ENCODE data around the gene CREB5. TPM values are rescaled to one million over a fixed set of nuclear protein-coding genes. Genes with fewer than 3 reads are reported as not detected.
"Not testable (repeated sequence)": the region's sequence is repeated elsewhere in the genome, so short reads cannot be mapped to it uniquely, and the experiment has no call there.

Gene CREB5
- total RNA-seq, 1 donor from 2014 or later, result 52.2 TPM

DNA sequence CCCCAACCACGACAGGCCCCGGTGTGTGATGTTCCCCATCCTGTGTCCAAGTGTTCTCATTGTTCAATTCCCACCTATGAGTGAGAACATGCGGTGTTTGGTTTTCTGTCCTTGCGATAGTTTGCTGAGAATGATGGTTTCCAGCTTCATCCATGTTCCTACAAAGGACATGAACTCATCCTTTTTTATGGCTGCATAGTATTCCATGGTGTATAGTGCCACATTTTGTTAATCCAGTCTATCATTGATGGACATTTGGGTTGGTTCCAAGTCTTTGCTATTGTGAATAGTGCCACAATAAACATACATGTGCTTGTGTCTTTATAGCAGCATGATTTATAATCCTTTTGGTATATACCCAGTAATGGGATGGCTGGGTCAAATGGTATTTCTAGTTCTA, 10.8 kb upstream of the CREB5 start:
- H3K9me3 ChIP-seq (ENCODE audit: control insufficient read depth in 3 of 3, low read length in 3 of 3); H3K27me3 ChIP-seq (ENCODE audit: control insufficient read depth in 3 of 3, insufficient read depth in 3 of 3, low read length in 3 of 3); H3K4me1 ChIP-seq (ENCODE audit: control insufficient read depth in 3 of 3, insufficient read depth in 3 of 3, low read length in 3 of 3); H3K27ac ChIP-seq (ENCODE audit: low read depth, low read length); H3K4me3 ChIP-seq (ENCODE audit: low read length in 3 of 3); H3K9ac ChIP-seq (ENCODE audit: low read depth in 1 of 3, low read length in 3 of 3); H3K36me3 ChIP-seq (ENCODE audit: control insufficient read depth in 3 of 3, insufficient read depth in 3 of 3, low read length in 3 of 3): not testable (repeated sequence)

- no peaks in the 10 kb centered on the region for H3K27me3 ChIP-seq (ENCODE audit: control insufficient read depth in 3 of 3, insufficient read depth in 3 of 3, low read length in 3 of 3)
- H3K4me1 ChIP-seq (ENCODE audit: control insufficient read depth in 3 of 3, insufficient read depth in 3 of 3, low read length in 3 of 3), result peaks cover 10 to 19% (median 13%) of the 10 kb centered on the region in 3 donors
- no peak overlapping the region for H3K27ac ChIP-seq (ENCODE audit: low read depth, low read length)
- H3K9me3 ChIP-seq (ENCODE audit: control insufficient read depth in 3 of 3, low read length in 3 of 3), result no peaks in the 10 kb centered on the region
- peaks cover 0 to 2% (median 0%) of the 10 kb centered on the region in 3 donors for H3K36me3 ChIP-seq (ENCODE audit: control insufficient read depth in 3 of 3, insufficient read depth in 3 of 3, low read length in 3 of 3)
- no peak overlapping the region for H3K4me3 ChIP-seq (ENCODE audit: low read length in 3 of 3)
- no peak overlapping the region for H3K9ac ChIP-seq (ENCODE audit: low read depth in 1 of 3, low read length in 3 of 3)
Observed at GRCh38 chr7:28405662-28406061, 6.7 kb upstream of the CREB5 start.

DNA sequence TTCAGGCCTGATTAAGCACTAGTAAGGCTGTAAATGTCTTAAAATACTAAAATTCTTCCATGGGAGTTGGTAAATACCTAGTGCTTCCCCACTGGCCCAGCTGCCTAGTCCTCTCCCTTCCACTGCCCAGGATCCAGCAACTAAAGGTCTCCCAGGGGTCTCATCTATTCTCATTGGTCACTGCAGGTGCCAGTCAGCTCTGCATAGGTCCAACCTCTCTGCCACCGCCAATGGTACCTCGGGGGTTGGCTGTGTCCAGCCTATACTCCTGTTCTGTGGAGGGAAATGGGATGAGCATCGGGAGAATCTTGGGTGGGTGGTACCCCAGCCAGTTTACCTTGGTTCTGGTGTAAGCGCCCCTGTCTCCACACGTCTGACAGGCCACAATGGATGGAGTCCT, 6.1 kb upstream of the CREB5 start:
- Histone ChIP-seq H3K9ac (ENCODE audit: low read depth in 1 of 3, low read length in 3 of 3) (no peak overlapping the region), H3K9me3 (ENCODE audit: control insufficient read depth in 3 of 3, low read length in 3 of 3) (no peaks in the 10 kb centered on the region), H3K36me3 (ENCODE audit: control insufficient read depth in 3 of 3, insufficient read depth in 3 of 3, low read length in 3 of 3) (peaks cover 0 to 2% (median 0%) of the 10 kb centered on the region in 3 donors), H3K4me3 (ENCODE audit: low read length in 3 of 3) (no peak overlapping the region), H3K27me3 (ENCODE audit: control insufficient read depth in 3 of 3, insufficient read depth in 3 of 3, low read length in 3 of 3) (no peaks in the 10 kb centered on the region), H3K27ac (ENCODE audit: low read depth, low read length) (no peak overlapping the region), H3K4me1 (ENCODE audit: control insufficient read depth in 3 of 3, insufficient read depth in 3 of 3, low read length in 3 of 3) (peaks cover 11 to 25% (median 15%) of the 10 kb centered on the region in 3 donors)

DNA sequence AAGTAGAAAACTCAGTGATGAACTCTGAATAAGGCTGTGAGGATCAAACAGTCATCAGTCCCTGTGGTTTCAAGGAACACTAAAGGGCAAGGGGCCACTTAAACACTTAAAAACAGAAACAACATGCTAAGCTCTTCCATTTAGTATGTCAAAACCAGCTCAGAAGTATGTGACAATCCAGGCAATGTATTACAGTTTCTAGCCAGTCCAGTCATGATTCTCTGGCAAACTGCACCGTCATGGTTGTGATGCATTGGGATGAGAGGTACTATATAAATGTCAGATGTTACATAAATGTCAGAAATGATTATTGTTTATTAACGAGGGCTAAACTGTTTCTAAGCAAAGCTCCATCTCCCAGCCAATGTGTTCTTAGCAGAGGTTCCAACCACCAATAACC, 4.7 kb upstream of the CREB5 start:
- peak overlapping the region; percentile 92 for H3K27ac ChIP-seq (ENCODE audit: low read depth, low read length)
- H3K4me3 ChIP-seq (ENCODE audit: low read length in 3 of 3), result peak overlapping the region in 1 of 3 donors; percentile 81

GRCh38 chr7:28408105-28408959, 4.0 kb upstream of the CREB5 start:
- H3K9me3 ChIP-seq (ENCODE audit: control insufficient read depth in 3 of 3, low read length in 3 of 3), result no peaks in the 10 kb centered on the region
- no peaks in the 10 kb centered on the region for H3K27me3 ChIP-seq (ENCODE audit: control insufficient read depth in 3 of 3, insufficient read depth in 3 of 3, low read length in 3 of 3)
- H3K4me1 ChIP-seq (ENCODE audit: control insufficient read depth in 3 of 3, insufficient read depth in 3 of 3, low read length in 3 of 3), result peaks cover 15 to 29% (median 16%) of the 10 kb centered on the region in 3 donors
- H3K27ac ChIP-seq (ENCODE audit: low read depth, low read length), result peak overlapping the region; percentile 92
- H3K4me3 ChIP-seq (ENCODE audit: low read length in 3 of 3), result peak overlapping the region; percentile 74 to 81 (median 80)
- H3K9ac ChIP-seq (ENCODE audit: low read depth in 1 of 3, low read length in 3 of 3), result peak overlapping the region; percentile 86 to 92 (median 88)
- peaks cover 0 to 2% (median 0%) of the 10 kb centered on the region in 3 donors for H3K36me3 ChIP-seq (ENCODE audit: control insufficient read depth in 3 of 3, insufficient read depth in 3 of 3, low read length in 3 of 3)

More for the DNA sequence above, 4.7 kb upstream of the CREB5 start:
- Histone ChIP-seq H3K9ac (ENCODE audit: low read depth in 1 of 3, low read length in 3 of 3) (peak overlapping the region in 2 of 3 donors; percentile 88 to 92), H3K4me1 (ENCODE audit: control insufficient read depth in 3 of 3, insufficient read depth in 3 of 3, low read length in 3 of 3) (peaks cover 15 to 29% (median 16%) of the 10 kb centered on the region in 3 donors), H3K36me3 (ENCODE audit: control insufficient read depth in 3 of 3, insufficient read depth in 3 of 3, low read length in 3 of 3) (peaks cover 0 to 2% (median 0%) of the 10 kb centered on the region in 3 donors), H3K9me3 (ENCODE audit: control insufficient read depth in 3 of 3, low read length in 3 of 3) (no peaks in the 10 kb centered on the region), H3K27me3 (ENCODE audit: control insufficient read depth in 3 of 3, insufficient read depth in 3 of 3, low read length in 3 of 3) (no peaks in the 10 kb centered on the region)

GRCh38 chr7:28408960-28409715, 3.2 kb upstream of the CREB5 start:
- Histone ChIP-seq H3K4me1 (ENCODE audit: control insufficient read depth in 3 of 3, insufficient read depth in 3 of 3, low read length in 3 of 3) (peaks cover 15 to 29% (median 16%) of the 10 kb centered on the region in 3 donors), H3K4me3 (ENCODE audit: low read length in 3 of 3) (peak overlapping the region; percentile 74 to 96 (median 91)), H3K9me3 (ENCODE audit: control insufficient read depth in 3 of 3, low read length in 3 of 3) (no peaks in the 10 kb centered on the region), H3K27ac (ENCODE audit: low read depth, low read length) (peak overlapping the region; percentile 92), H3K36me3 (ENCODE audit: control insufficient read depth in 3 of 3, insufficient read depth in 3 of 3, low read length in 3 of 3) (peaks cover 0 to 2% (median 0%) of the 10 kb centered on the region in 3 donors), H3K27me3 (ENCODE audit: control insufficient read depth in 3 of 3, insufficient read depth in 3 of 3, low read length in 3 of 3) (no peaks in the 10 kb centered on the region), H3K9ac (ENCODE audit: low read depth in 1 of 3, low read length in 3 of 3) (peak overlapping the region; percentile 88 to 94 (median 92))

- peaks cover 0 to 2% (median 0%) of the 10 kb centered on the region in 3 donors for H3K36me3 ChIP-seq (ENCODE audit: control insufficient read depth in 3 of 3, insufficient read depth in 3 of 3, low read length in 3 of 3)
- H3K4me3 ChIP-seq (ENCODE audit: low read length in 3 of 3), result peak overlapping the region; percentile 69 to 96 (median 91)
- H3K9ac ChIP-seq (ENCODE audit: low read depth in 1 of 3, low read length in 3 of 3), result peak overlapping the region; percentile 77 to 94 (median 92)
- H3K9me3 ChIP-seq (ENCODE audit: control insufficient read depth in 3 of 3, low read length in 3 of 3), result no peaks in the 10 kb centered on the region
- H3K27ac ChIP-seq (ENCODE audit: low read depth, low read length), result peak overlapping the region; percentile 92
- no peaks in the 10 kb centered on the region for H3K27me3 ChIP-seq (ENCODE audit: control insufficient read depth in 3 of 3, insufficient read depth in 3 of 3, low read length in 3 of 3)
- H3K4me1 ChIP-seq (ENCODE audit: control insufficient read depth in 3 of 3, insufficient read depth in 3 of 3, low read length in 3 of 3), result peaks cover 15 to 29% (median 16%) of the 10 kb centered on the region in 3 donors
Observed at GRCh38 chr7:28409716-28410627, 2.3 kb upstream of the CREB5 start.

DNA sequence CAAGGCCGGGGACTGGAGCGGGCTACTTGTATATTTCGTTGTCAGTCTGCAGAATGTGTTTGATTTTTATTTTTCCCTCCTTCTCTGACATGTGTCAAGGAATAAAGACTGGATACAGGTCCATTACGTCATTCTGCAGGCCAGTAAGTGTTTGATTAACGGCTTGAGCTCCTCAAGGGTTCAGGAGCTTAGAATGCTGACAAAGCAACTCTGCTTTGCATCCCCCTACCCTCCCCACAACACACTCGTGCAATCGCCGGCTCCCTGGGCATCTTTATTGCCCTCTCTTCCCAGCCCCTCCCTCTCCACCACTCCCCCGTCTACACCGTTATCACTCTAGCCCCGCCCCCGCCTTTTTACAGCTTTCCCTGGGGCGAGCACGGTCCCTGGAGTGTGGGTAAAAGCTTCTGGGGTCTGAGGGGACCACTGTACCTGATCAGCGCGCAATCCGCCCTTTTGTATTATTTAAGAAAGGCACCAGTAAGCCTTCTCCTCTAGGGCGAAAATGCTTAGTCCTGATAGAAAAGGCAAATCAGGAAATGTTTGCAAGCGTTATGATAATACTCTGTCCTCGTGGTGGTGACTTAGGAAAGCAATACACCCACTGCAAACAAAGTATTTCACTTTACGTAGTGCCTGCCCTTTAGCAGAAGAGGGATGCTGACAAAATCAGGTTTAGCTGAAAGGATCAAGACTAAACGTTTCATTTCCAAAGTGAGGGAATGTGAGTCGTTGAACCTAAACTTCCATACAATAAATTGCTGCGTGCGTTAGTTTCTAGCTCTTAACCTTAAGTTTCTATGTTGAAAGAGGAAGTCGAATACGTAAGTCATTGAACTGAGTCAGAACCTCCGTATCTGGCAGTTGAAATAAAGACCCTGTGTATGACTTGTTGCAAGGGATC, 1.4 kb upstream of the CREB5 start:
- Histone ChIP-seq H3K4me3 (ENCODE audit: low read length in 3 of 3) (peak overlapping the region; percentile 69 to 91 (median 82)), H3K9me3 (ENCODE audit: control insufficient read depth in 3 of 3, low read length in 3 of 3) (no peaks in the 10 kb centered on the region), H3K27me3 (ENCODE audit: control insufficient read depth in 3 of 3, insufficient read depth in 3 of 3, low read length in 3 of 3) (no peaks in the 10 kb centered on the region), H3K4me1 (ENCODE audit: control insufficient read depth in 3 of 3, insufficient read depth in 3 of 3, low read length in 3 of 3) (peaks cover 16 to 29% (median 18%) of the 10 kb centered on the region in 3 donors), H3K36me3 (ENCODE audit: control insufficient read depth in 3 of 3, insufficient read depth in 3 of 3, low read length in 3 of 3) (peaks cover 0 to 2% (median 0%) of the 10 kb centered on the region in 3 donors), H3K27ac (ENCODE audit: low read depth, low read length) (peak overlapping the region; percentile 92), H3K9ac (ENCODE audit: low read depth in 1 of 3, low read length in 3 of 3) (peak overlapping the region; percentile 77 to 94 (median 92))
